ENCODE measurements around the gene GJA5. TPM values are rescaled to one million over a fixed set of nuclear protein-coding genes. Genes with fewer than 3 reads are reported as not detected.

GJA5 gene
- total RNA-seq, 1 experiment from 2014 or later, result 0.39 TPM

DNA sequence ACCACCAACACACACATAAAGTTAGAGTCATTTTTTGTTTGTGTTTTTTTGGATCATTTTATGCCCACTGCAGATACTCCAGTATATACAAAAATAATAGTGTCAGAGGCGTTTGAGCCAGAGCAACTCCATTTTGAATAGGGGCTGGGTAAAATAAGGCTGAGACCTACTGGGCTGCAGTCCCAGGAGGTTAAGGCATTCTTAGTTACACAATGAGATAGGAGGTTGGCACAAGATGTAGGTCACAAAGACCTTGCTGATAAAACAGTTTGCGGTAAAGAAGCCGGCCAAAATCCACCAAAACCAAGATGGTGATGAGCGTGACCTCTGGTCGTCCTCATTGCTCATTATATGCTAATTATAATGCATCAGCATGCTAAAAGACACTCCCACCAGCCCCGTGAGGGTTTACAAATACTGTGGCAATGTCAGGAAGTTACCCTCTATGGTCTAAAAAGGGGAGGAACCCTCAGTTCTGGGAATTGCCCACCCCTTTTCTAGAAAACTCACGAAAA is 40.6 kb downstream of the GJA5 start:
- peaks cover 14 to 19% of the 10 kb centered on the region in 2 experiments for H3K4me1 Mint-ChIP-seq
- WGBS (ENCODE audit: extremely low coverage, insufficient read length, low lambda C conversion rate), result no CpG with 5 or more reads among the region's 7 CpGs
- no peak overlapping the region for H3T11ph ChIP-seq (ENCODE audit: low read length)

More for the DNA sequence above, 40.6 kb downstream of the GJA5 start:
- H3K79me1 ChIP-seq (ENCODE audit: insufficient read depth, low read depth, low read length, poor library complexity, severe bottlenecking), result no peaks in the 10 kb centered on the region
- no peak overlapping the region for H4K5ac ChIP-seq (ENCODE audit: insufficient read length, low read depth, low read length)
- H3K23ac ChIP-seq (ENCODE audit: insufficient read length, low read depth, low read length), result no peak overlapping the region
- no peak overlapping the region for H3K27ac Mint-ChIP-seq
- H3K23me2 ChIP-seq (ENCODE audit: insufficient read length, low read depth, low read length, poor library complexity, severe bottlenecking), result no peaks in the 10 kb centered on the region
- H4K8ac ChIP-seq (replicated peaks; ENCODE audit: insufficient read length, low read depth, low read length), result no peak overlapping the region
- no peak overlapping the region; a peak in 1 of 5 replicates for H3K4me3 Mint-ChIP-seq
- H3K9ac ChIP-seq (ENCODE audit: extremely low read depth, insufficient read length, low read length), result no peak overlapping the region
- H2BK15ac ChIP-seq (ENCODE audit: low read depth, low read length), result no peak overlapping the region
- no peak overlapping the region for H2BK5ac ChIP-seq (ENCODE audit: insufficient read length, low read length)
- H3K27me3 Mint-ChIP-seq (ENCODE audit: low read depth), result no peaks in the 10 kb centered on the region
- no peak overlapping the region for H3K27ac ChIP-seq (ENCODE audit: insufficient read length, low read depth, low read length)
- peaks cover 11% of the 10 kb centered on the region in 2 experiments for H3K9me3 Mint-ChIP-seq
- H3K79me2 ChIP-seq (ENCODE audit: insufficient read depth, low read length), result no peaks in the 10 kb centered on the region
- H3K27me3 ChIP-seq (ENCODE audit: insufficient read depth, low read length), result peaks cover 3% of the 10 kb centered on the region; the same call in 1 of the 2 replicates
- H3K4me1 ChIP-seq (ENCODE audit: insufficient read depth, low read length), result no peaks in the 10 kb centered on the region
- H3K56ac ChIP-seq (ENCODE audit: insufficient read length, low read depth, low read length), result no peak overlapping the region
- H2BK12ac ChIP-seq (ENCODE audit: insufficient read length, low read depth, low read length), result no peak overlapping the region
- no peaks in the 10 kb centered on the region for H4K20me1 ChIP-seq (ENCODE audit: control insufficient read depth, insufficient read depth, insufficient read length)
- H3K4ac ChIP-seq (ENCODE audit: low read depth, low read length), result no peak overlapping the region
- H2BK20ac ChIP-seq (ENCODE audit: low read depth, low read length, poor library complexity, severe bottlenecking), result no peak overlapping the region
- no peak overlapping the region for H2BK120ac ChIP-seq (ENCODE audit: low read depth, low read length, poor library complexity, severe bottlenecking)
- TF ChIP-seq, protein P1, sequence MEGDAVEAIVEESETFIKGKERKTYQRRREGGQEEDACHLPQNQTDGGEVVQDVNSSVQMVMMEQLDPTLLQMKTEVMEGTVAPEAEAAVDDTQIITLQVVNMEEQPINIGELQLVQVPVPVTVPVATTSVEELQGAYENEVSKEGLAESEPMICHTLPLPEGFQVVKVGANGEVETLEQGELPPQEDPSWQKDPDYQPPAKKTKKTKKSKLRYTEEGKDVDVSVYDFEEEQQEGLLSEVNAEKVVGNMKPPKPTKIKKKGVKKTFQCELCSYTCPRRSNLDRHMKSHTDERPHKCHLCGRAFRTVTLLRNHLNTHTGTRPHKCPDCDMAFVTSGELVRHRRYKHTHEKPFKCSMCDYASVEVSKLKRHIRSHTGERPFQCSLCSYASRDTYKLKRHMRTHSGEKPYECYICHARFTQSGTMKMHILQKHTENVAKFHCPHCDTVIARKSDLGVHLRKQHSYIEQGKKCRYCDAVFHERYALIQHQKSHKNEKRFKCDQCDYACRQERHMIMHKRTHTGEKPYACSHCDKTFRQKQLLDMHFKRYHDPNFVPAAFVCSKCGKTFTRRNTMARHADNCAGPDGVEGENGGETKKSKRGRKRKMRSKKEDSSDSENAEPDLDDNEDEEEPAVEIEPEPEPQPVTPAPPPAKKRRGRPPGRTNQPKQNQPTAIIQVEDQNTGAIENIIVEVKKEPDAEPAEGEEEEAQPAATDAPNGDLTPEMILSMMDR (conservative IDR thresholded peaks at IDR 0.05), result no peak
- H3K18ac ChIP-seq (ENCODE audit: insufficient read length, low read depth, low read length), result no peak overlapping the region
- H3K9me3 ChIP-seq (ENCODE audit: control insufficient read depth, low read depth, low read length), result peaks cover 4% of the 10 kb centered on the region
- H3K4me2 ChIP-seq (ENCODE audit: insufficient read depth, insufficient read length, low read length), result no peak overlapping the region
- H2AK5ac ChIP-seq (ENCODE audit: insufficient read length, low read length), result no peak overlapping the region
- DNase-seq, result no peak
- H3K14ac ChIP-seq (ENCODE audit: insufficient read depth, low read length), result no peak overlapping the region
- H2AFZ ChIP-seq (ENCODE audit: low read length), result no peak overlapping the region
- peaks cover 2 to 6% (median 3%) of the 10 kb centered on the region in 3 experiments; a peak in 3 of 7 replicates for H3K36me3 Mint-ChIP-seq (ENCODE audit: insufficient read depth in 1 of 3, low read depth in 3 of 3)
- H4K91ac ChIP-seq (ENCODE audit: insufficient read length, low read depth, low read length), result no peak overlapping the region
